ENCODE results near the gene DCTPP1. TPM values are rescaled to one million over a fixed set of nuclear protein-coding genes. Genes with fewer than 3 reads are reported as not detected.

Gene DCTPP1
- total and polyA plus RNA-seq, 2 of the 13 experiments (the other 11 are each of a cell fraction or from before 2014, with no cell fraction given) = 54.8 to 74.4 TPM

GRCh38 chr16:30409125-30410060 is 20.4 kb downstream of the DCTPP1 start (continued):
- TF ChIP-seq ZNF407 (CRISPR knock-in tag; IDR thresholded peaks at IDR 0.05; ENCODE audit: not compliant biosample characterization) (peak; percentile 77), SCMH1 (CRISPR knock-in tag; IDR thresholded peaks at IDR 0.05; ENCODE audit: borderline replicate concordance) (no peak), ZNF747 (CRISPR knock-in tag; IDR thresholded peaks at IDR 0.05; ENCODE audit: borderline replicate concordance) (peak; percentile 17; the same call in 1 of the 2 replicates), ZNF296 (CRISPR knock-in tag; conservative IDR thresholded peaks at IDR 0.05) (no peak), ZNF382 (CRISPR knock-in tag; IDR thresholded peaks at IDR 0.05; ENCODE audit: borderline replicate concordance) (no peak), FOXA1 (IDR thresholded peaks at IDR 0.05) (no peak), FOXA1 (CRISPR knock-in tag; IDR thresholded peaks at IDR 0.05) (no peak), HOXD1 (CRISPR knock-in tag; IDR thresholded peaks at IDR 0.05) (no peak), ZNF7 (CRISPR knock-in tag; IDR thresholded peaks at IDR 0.05) (no peak), ZNF331 (CRISPR knock-in tag; IDR thresholded peaks at IDR 0.05) (peak; percentile 72)
- TF ChIP-seq, protein P1, sequence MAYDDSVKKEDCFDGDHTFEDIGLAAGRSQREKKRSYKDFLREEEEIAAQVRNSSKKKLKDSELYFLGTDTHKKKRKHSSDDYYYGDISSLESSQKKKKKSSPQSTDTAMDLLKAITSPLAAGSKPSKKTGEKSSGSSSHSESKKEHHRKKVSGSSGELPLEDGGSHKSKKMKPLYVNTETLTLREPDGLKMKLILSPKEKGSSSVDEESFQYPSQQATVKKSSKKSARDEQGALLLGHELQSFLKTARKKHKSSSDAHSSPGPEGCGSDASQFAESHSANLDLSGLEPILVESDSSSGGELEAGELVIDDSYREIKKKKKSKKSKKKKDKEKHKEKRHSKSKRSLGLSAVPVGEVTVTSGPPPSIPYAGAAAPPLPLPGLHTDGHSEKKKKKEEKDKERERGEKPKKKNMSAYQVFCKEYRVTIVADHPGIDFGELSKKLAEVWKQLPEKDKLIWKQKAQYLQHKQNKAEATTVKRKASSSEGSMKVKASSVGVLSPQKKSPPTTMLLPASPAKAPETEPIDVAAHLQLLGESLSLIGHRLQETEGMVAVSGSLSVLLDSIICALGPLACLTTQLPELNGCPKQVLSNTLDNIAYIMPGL (CRISPR knock-in tag; IDR thresholded peaks at IDR 0.05; ENCODE audit: borderline replicate concordance in 1 of 2, low read depth in 1 of 2) = peak; percentile 90 to 95
- TF ChIP-seq, protein P2, sequence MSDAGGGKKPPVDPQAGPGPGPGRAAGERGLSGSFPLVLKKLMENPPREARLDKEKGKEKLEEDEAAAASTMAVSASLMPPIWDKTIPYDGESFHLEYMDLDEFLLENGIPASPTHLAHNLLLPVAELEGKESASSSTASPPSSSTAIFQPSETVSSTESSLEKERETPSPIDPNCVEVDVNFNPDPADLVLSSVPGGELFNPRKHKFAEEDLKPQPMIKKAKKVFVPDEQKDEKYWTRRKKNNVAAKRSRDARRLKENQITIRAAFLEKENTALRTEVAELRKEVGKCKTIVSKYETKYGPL (CRISPR knock-in tag; IDR thresholded peaks at IDR 0.05) = no peak

Data from HepG2 (cell line).